ENCODE measurements around the gene RAD51AP2. TPM values are rescaled to one million over a fixed set of nuclear protein-coding genes. Genes with fewer than 3 reads are reported as not detected.

RAD51AP2 gene
- total RNA-seq, 1 donor: under 0.01 TPM

DNA sequence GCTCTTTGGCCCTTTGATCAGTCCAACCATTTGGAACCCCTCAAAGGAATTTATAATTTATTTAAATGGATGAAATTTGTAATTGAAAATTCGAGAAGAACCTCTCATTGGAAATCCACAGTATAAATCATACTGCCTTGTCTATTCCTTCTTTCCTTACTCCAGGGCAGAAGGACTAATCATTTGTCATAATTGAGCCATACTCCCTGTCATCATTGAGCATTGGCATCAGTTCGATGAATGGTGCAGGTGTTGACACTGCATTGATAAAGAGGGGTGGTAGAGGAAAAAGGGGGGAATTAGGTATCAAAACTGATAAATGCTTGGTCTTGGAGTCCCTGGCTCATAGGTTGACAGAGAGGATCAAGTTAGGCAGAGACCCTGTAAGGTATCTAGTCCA is 24.2 kb upstream of the RAD51AP2 start:
- TF ChIP-seq, protein P1, sequence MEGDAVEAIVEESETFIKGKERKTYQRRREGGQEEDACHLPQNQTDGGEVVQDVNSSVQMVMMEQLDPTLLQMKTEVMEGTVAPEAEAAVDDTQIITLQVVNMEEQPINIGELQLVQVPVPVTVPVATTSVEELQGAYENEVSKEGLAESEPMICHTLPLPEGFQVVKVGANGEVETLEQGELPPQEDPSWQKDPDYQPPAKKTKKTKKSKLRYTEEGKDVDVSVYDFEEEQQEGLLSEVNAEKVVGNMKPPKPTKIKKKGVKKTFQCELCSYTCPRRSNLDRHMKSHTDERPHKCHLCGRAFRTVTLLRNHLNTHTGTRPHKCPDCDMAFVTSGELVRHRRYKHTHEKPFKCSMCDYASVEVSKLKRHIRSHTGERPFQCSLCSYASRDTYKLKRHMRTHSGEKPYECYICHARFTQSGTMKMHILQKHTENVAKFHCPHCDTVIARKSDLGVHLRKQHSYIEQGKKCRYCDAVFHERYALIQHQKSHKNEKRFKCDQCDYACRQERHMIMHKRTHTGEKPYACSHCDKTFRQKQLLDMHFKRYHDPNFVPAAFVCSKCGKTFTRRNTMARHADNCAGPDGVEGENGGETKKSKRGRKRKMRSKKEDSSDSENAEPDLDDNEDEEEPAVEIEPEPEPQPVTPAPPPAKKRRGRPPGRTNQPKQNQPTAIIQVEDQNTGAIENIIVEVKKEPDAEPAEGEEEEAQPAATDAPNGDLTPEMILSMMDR (IDR thresholded peaks at IDR 0.05; ENCODE audit: insufficient read depth, low read depth, low read length): no peak
- no peak overlapping the region for H3K4me3 ChIP-seq (ENCODE audit: low read depth, low read length)
- no peak for DNase-seq (ENCODE audit: low read depth)

DNA sequence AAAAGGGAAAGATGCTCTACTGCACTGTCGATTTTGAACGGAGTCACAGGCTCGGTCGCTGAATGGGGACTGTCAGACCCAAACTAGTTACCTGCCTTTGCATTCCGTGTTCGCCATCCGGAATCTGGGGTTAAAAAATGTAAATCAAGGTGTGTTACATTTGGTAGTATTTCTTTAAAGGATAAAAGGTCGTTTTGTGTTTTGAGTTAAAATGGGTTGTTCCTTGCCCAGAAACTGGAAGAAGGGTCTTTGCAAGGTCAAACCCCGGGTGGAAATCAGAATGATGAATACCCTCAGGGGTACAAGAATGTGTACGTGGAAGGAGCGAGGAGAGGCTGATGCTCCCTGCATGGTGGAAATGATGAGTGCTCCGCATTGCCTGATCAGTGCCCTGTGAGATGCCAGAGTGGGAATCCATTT is 23.3 kb upstream of the RAD51AP2 start:
- H3K4me3 ChIP-seq (ENCODE audit: low read depth, low read length): no peak overlapping the region
- DNase-seq (ENCODE audit: low read depth): no peak
- TF ChIP-seq, protein P1 (IDR thresholded peaks at IDR 0.05; ENCODE audit: insufficient read depth, low read depth, low read length): no peak

DNA sequence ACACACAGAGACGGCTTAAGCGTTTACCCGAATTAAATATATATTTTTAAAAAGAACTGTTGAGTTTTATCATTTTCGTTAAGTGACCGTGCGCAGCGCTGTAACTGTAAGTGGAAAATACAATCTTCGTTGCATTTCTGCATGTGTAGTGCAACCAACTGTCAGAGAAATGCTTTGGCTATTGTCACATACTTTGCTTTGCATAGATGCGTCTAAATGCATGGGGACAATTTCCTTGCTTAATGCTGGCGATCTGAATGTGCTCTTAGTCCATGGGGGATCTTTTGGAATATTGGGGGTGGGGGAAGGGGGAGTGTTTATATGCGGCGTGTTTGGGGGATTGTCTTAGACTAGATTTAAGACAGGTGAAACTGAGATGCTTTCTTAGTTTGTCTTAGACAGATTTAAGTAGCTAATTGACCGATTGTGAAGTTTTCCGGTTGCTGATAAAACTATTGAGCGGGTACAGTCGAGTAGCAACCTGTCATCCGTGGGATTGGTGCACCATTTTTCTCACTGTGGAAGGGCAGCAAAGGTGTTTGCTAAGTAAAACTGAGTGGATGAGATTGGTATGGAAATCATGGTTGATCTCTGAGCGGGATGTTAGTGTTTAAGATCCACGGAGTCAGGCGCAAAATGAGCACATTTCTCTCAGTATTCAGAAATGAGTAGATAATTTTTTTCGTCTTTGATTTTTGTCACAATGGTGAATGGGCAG is 22.7 kb upstream of the RAD51AP2 start:
- TF ChIP-seq, protein P1 (IDR thresholded peaks at IDR 0.05; ENCODE audit: insufficient read depth, low read depth, low read length): no peak
- H3K4me3 ChIP-seq (ENCODE audit: low read depth, low read length): peak overlapping the region; percentile 58
- DNase-seq (ENCODE audit: low read depth): no peak

DNA sequence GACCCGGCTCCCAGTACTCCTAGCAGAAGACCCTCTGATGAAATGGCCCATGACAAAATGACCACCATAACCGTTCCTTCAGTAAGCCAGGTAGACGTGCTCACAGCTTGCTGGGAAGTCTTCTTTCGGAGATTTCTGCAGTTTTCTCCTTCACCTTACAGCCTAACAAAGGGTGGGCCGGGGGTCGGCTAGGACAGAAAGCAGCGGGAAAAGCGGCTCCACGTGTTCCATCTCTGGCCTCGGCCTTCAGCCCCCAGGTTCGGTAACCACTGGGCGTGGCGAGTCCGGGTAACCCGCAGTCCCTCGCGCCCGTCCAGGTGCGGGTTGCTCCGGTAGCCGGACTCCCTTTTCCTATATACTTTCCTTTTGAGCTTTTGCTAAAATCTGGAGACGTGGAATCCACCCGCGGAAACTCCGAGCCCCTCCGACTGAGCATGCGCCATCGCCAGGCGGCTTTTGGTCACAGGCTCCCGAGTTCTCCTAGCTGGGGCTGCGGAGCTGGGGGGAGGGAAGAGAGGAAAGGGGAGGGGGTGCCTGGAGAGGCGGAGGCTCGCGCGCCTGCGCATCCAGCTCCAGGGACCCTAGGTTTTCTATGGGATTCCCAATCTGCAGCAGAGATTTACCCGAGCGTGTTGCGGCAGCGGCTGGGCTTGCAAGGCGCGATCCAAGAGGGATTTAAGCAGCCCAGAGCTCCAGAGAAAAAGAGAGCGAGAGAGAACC is 22.0 kb upstream of the RAD51AP2 start, which contains the start of gene VSNL1:
TSS of gene VSNL1 (plus strand) at position 604 of the 720 bp plus-strand sequence. CDS start 51,379 bp downstream, outside the sequence.
- peak within 1 kb of the TSS; percentile 60 for H3K4me3 ChIP-seq (ENCODE audit: low read depth, low read length)
- TF ChIP-seq, protein P1 (IDR thresholded peaks at IDR 0.05; ENCODE audit: insufficient read depth, low read depth, low read length): no peak
- peak; percentile 79 for DNase-seq (ENCODE audit: low read depth)

DNA sequence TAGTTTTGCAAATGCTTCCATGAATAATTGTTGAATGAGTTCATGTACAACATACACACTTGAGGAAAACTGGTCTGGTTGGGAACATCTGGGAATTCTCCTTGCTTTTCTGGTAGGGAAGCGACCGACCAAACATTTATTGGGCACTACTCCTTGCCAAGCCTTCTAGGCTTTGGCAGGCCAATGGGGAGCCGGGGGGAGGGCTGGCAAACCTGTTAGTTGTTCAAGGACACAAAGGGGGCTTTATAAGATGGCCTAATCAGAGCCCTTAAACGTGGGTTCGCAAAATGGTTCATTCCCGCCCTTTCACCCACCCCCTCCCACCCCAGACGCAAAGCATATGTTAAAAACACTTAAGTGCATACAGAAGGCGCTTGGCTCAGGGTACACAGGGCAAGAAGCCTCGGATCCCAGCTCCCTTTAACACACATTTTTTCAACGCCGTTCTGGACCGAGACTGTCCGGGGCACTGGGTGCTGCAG is 21.4 kb upstream of the RAD51AP2 start:
- H3K4me3 ChIP-seq (ENCODE audit: low read depth, low read length): peak overlapping the region; percentile 60

DNA sequence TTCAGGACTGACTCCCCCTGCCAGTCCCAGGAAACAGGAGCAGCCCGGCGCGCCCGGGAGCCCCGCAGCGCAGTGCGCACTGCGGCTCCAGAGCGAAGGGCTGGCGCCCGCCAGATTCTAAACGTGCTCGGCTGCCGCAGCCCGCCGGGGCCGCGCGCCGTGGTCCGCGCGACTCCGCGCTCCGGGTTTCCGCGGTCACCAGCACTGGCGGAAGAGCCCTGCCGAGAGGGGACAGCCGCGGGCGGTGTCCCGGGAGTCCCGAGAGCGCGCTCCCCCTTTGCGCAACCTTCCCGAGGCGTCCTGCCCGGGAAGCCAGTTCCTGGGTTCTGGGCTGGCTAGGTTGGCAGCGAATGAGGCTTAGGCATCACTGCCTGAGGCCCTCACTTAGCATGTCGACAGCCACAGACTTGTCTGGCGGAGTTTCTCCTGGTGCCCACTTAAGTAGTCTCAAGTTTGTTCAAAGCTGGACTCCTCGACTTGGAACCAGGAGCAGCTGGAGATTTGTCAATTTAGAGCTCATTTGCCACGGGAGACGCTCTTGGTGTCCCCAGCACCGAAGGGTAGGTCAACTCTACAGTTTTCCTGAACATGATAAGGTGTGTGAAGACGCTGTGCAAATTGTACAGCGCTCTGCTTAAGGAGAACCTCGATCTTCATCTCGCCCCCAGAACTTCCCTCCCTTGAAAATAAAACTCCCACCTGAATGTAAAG is 20.8 kb upstream of the RAD51AP2 start:
- peak; percentile 52 for DNase-seq (ENCODE audit: low read depth)
- TF ChIP-seq, protein P1 (IDR thresholded peaks at IDR 0.05; ENCODE audit: insufficient read depth, low read depth, low read length): no peak
- peak overlapping the region; percentile 60 for H3K4me3 ChIP-seq (ENCODE audit: low read depth, low read length)

More for the DNA sequence above, 21.4 kb upstream of the RAD51AP2 start:
- TF ChIP-seq, protein P1 (IDR thresholded peaks at IDR 0.05; ENCODE audit: insufficient read depth, low read depth, low read length): no peak
- DNase-seq (ENCODE audit: low read depth): peak; percentile 26

Data from fibroblast of villous mesenchyme (primary cell).